Mesothelial cell of epicardium (in vitro differentiated cells): ENCODE results near the gene STEAP1. TPM values are rescaled to one million over a fixed set of nuclear protein-coding genes. Genes with fewer than 3 reads are reported as not detected.
"Not testable (repeated sequence)": the region's sequence is repeated elsewhere in the genome, so short reads cannot be mapped to it uniquely, and the experiment has no call there.

Experiments used
- DNase-seq, 2 experiments: peaks; one replicate each; pipeline ENCODE4 v3.0.0; 2021; ENCODE audit warnings: low spot score in 2 of 2; ENCODE audit not compliant: unreplicated experiment in 2 of 2
- H3K27ac Mint-ChIP-seq: 2 replicates; pipeline ENCODE4 v1.8.0; 2021; ENCODE audit warnings: mixed read lengths
- H3K27me3 Mint-ChIP-seq: 2 replicates; pipeline ENCODE4 v1.8.0; 2021; ENCODE audit warnings: low read depth, mixed read lengths
- H3K36me3 Mint-ChIP-seq: 2 replicates; pipeline ENCODE4 v1.8.0; 2021; ENCODE audit warnings: mixed read lengths
- H3K4me1 Mint-ChIP-seq: 2 replicates; pipeline ENCODE4 v1.8.0; 2021; ENCODE audit warnings: mixed read lengths
- H3K4me3 Mint-ChIP-seq: 2 replicates; pipeline ENCODE4 v1.8.0; 2021; ENCODE audit warnings: mild to moderate bottlenecking, moderate library complexity, mixed read lengths
- H3K9me3 Mint-ChIP-seq: 2 replicates; pipeline ENCODE4 v1.8.0; 2021; ENCODE audit warnings: mixed read lengths
- CTCF ChIP-seq: fragments of 200-600 bp; sonication (generic); IDR thresholded peaks from one replicate; pipeline ENCODE4 v1.5.0; 2021; ENCODE audit warnings: antibody characterized with exemption; ENCODE audit not compliant: unreplicated experiment
- total RNA-seq: library from RNA; stranded (reverse); gene quantifications from 3 replicates; pipeline ENCODE4 v1.2.1, GENCODE V29; 2021

The STEAP1 gene
- total RNA-seq, 1 donor from 2014 or later: 0.27 TPM

- not testable (repeated sequence) for DNase-seq, H3K27ac Mint-ChIP-seq, H3K36me3 Mint-ChIP-seq, H3K4me1 Mint-ChIP-seq, H3K9me3 Mint-ChIP-seq, H3K4me3 Mint-ChIP-seq
- H3K27me3 Mint-ChIP-seq: peaks cover 21% of the 10 kb centered on the region
- TF ChIP-seq CTCF: peak; percentile 49
These were observed 4.8 kb upstream of the STEAP1 start for GRCh38 chr7:90149428-90149827.

GRCh38 chr7:90151884-90152283 is 2.4 kb upstream of the STEAP1 start:
- H3K27me3 Mint-ChIP-seq: peaks cover 42% of the 10 kb centered on the region
- not testable (repeated sequence) for H3K27ac Mint-ChIP-seq, H3K36me3 Mint-ChIP-seq, H3K9me3 Mint-ChIP-seq, H3K4me1 Mint-ChIP-seq, H3K4me3 Mint-ChIP-seq, DNase-seq

GRCh38 chr7:90152642-90153253 is 1.5 kb upstream of the STEAP1 start:
- not testable (repeated sequence) for DNase-seq, H3K27ac Mint-ChIP-seq, H3K4me3 Mint-ChIP-seq, H3K4me1 Mint-ChIP-seq, H3K9me3 Mint-ChIP-seq, H3K36me3 Mint-ChIP-seq
- peaks cover 47% of the 10 kb centered on the region for H3K27me3 Mint-ChIP-seq
- peak; percentile 76 for TF ChIP-seq CTCF

GRCh38 chr7:90155206-90155605 is 937 bp downstream of the STEAP1 start:
- Mint-ChIP-seq H3K4me1 (peaks cover 7% of the 10 kb centered on the region), H3K9me3 (no peaks in the 10 kb centered on the region), H3K36me3 (no peaks in the 10 kb centered on the region), H3K27ac (no peak overlapping the region), H3K4me3 (no peak overlapping the region), H3K27me3 (peaks cover 42% of the 10 kb centered on the region)
- no peak for TF ChIP-seq CTCF
- DNase-seq: no peak

- H3K27me3 Mint-ChIP-seq: peaks cover 36% of the 10 kb centered on the region
- not testable (repeated sequence) for H3K36me3 Mint-ChIP-seq, H3K27ac Mint-ChIP-seq, DNase-seq, H3K9me3 Mint-ChIP-seq, H3K4me3 Mint-ChIP-seq, H3K4me1 Mint-ChIP-seq
These were observed 3.1 kb downstream of the STEAP1 start for GRCh38 chr7:90157331-90157730.

- H3K4me3 Mint-ChIP-seq, H3K27ac Mint-ChIP-seq, H3K36me3 Mint-ChIP-seq, DNase-seq, H3K4me1 Mint-ChIP-seq, H3K9me3 Mint-ChIP-seq: not testable (repeated sequence)
- H3K27me3 Mint-ChIP-seq: peaks cover 34% of the 10 kb centered on the region
These were observed 3.6 kb downstream of the STEAP1 start for GRCh38 chr7:90157761-90158350.

GRCh38 chr7:90163534-90163933 is 9.3 kb downstream of the STEAP1 start:
- H3K4me1 Mint-ChIP-seq: peaks cover 4% of the 10 kb centered on the region
- no peak overlapping the region for H3K27ac Mint-ChIP-seq
- no peaks in the 10 kb centered on the region for H3K36me3 Mint-ChIP-seq
- peaks cover 12% of the 10 kb centered on the region for H3K27me3 Mint-ChIP-seq
- no peak for TF ChIP-seq CTCF
- no peak overlapping the region for H3K4me3 Mint-ChIP-seq
- DNase-seq: no peak
- no peaks in the 10 kb centered on the region for H3K9me3 Mint-ChIP-seq
